ENCODE data around the gene GRIK4. TPM values are rescaled to one million over a fixed set of nuclear protein-coding genes. Genes with fewer than 3 reads are reported as not detected.
A peak's percentile ranks its signal among the peaks of the same experiment; 100 is the strongest.

Gene GRIK4
- total and polyA plus RNA-seq, 2 donors from 2014 or later, result 0.25 TPM; not detected in 1

- no peaks in the 10 kb centered on the region for H3K36me3 ChIP-seq (ENCODE audit: control insufficient read depth in 2 of 3, insufficient read depth in 3 of 3, low read length in 3 of 3)
Observed at GRCh38 chr11:120780239-120780638, 268.7 kb downstream of the GRIK4 start.

GRCh38 chr11:120781486-120782120 is 270.1 kb downstream of the GRIK4 start:
- Histone ChIP-seq H3K9me3 (ENCODE audit: control insufficient read depth in 2 of 3, insufficient read depth in 1 of 3, low read length in 3 of 3) (no peaks in the 10 kb centered on the region), H3K27ac (ENCODE audit: low read depth in 2 of 2, low read length in 2 of 2) (no peak overlapping the region), H3K36me3 (ENCODE audit: control insufficient read depth in 2 of 3, insufficient read depth in 3 of 3, low read length in 3 of 3) (no peaks in the 10 kb centered on the region), H3K9ac (ENCODE audit: low read length in 3 of 3) (no peak overlapping the region), H3K4me1 (ENCODE audit: control insufficient read depth in 2 of 3, insufficient read depth in 2 of 3, low read depth in 1 of 3, low read length in 3 of 3) (no peaks in the 10 kb centered on the region), H3K27me3 (ENCODE audit: control insufficient read depth, insufficient read depth, low read length) (no peaks in the 10 kb centered on the region), H3K4me3 (ENCODE audit: low read length in 3 of 3) (no peak overlapping the region)
- FAIRE-seq (no peak), DNase-seq (peak in 1 of 5 donors; percentile 4)
- TF ChIP-seq CTCF (IDR thresholded peaks at IDR 0.05; ENCODE audit: borderline replicate concordance, extremely low read depth, insufficient read depth), result no peak
- intact Hi-C loops (cut with DNase I), result no loop called here

More at GRCh38 chr11:120780239-120780638, 268.7 kb downstream of the GRIK4 start:
- Histone ChIP-seq H3K27ac (ENCODE audit: low read depth in 2 of 2, low read length in 2 of 2) (no peak overlapping the region), H3K9me3 (ENCODE audit: control insufficient read depth in 2 of 3, insufficient read depth in 1 of 3, low read length in 3 of 3) (no peaks in the 10 kb centered on the region), H3K4me3 (ENCODE audit: low read length in 3 of 3) (no peak overlapping the region), H3K27me3 (ENCODE audit: control insufficient read depth, insufficient read depth, low read length) (no peaks in the 10 kb centered on the region), H3K9ac (ENCODE audit: low read length in 3 of 3) (no peak overlapping the region), H3K4me1 (ENCODE audit: control insufficient read depth in 2 of 3, insufficient read depth in 2 of 3, low read depth in 1 of 3, low read length in 3 of 3) (no peaks in the 10 kb centered on the region)
- TF ChIP-seq CTCF (IDR thresholded peaks at IDR 0.05; ENCODE audit: borderline replicate concordance, extremely low read depth, insufficient read depth), result no peak
- intact Hi-C loops (cut with DNase I), result no loop called here
- DNase-seq (no peak), FAIRE-seq (no peak)

GRCh38 chr11:120784566-120785251 is 273.2 kb downstream of the GRIK4 start:
- no peak for TF ChIP-seq CTCF (IDR thresholded peaks at IDR 0.05; ENCODE audit: borderline replicate concordance, extremely low read depth, insufficient read depth)
- DNase-seq (peak in 4 of 5 donors; percentile 56 to 67 (median 58)), FAIRE-seq (no peak)
- no peak overlapping the region for H3K27ac ChIP-seq (ENCODE audit: low read depth in 2 of 2, low read length in 2 of 2)
- H3K4me1 ChIP-seq (ENCODE audit: control insufficient read depth in 2 of 3, insufficient read depth in 2 of 3, low read depth in 1 of 3, low read length in 3 of 3), result no peaks in the 10 kb centered on the region
- H3K9me3 ChIP-seq (ENCODE audit: control insufficient read depth in 2 of 3, insufficient read depth in 1 of 3, low read length in 3 of 3), result no peaks in the 10 kb centered on the region
- no peaks in the 10 kb centered on the region for H3K36me3 ChIP-seq (ENCODE audit: control insufficient read depth in 2 of 3, insufficient read depth in 3 of 3, low read length in 3 of 3)
- H3K27me3 ChIP-seq (ENCODE audit: control insufficient read depth, insufficient read depth, low read length), result no peaks in the 10 kb centered on the region
- no peak overlapping the region for H3K4me3 ChIP-seq (ENCODE audit: low read length in 3 of 3)
- intact Hi-C loops (cut with DNase I), result no loop called here
- no peak overlapping the region for H3K9ac ChIP-seq (ENCODE audit: low read length in 3 of 3)

Data from kidney (tissue), 14 donors.